ENCODE results near the gene NKAIN2.

- TF ChIP-seq CTCF (optimal IDR thresholded peaks at IDR 0.05 in 1 of 3, IDR thresholded peaks at IDR 0.05 in 1 of 3, conservative IDR thresholded peaks at IDR 0.05 in 1 of 3; ENCODE audit: extremely low read depth in 1 of 3, insufficient read depth in 2 of 3, low read length in 3 of 3), result no peak
- no peak for TF ChIP-seq EZH2 (IDR thresholded peaks at IDR 0.05; ENCODE audit: low read length)
Measured at GRCh38 chr6:124753562-124754105, 950.0 kb downstream of the NKAIN2 start.
